ENCODE results near the gene CGRRF1.

DNA sequence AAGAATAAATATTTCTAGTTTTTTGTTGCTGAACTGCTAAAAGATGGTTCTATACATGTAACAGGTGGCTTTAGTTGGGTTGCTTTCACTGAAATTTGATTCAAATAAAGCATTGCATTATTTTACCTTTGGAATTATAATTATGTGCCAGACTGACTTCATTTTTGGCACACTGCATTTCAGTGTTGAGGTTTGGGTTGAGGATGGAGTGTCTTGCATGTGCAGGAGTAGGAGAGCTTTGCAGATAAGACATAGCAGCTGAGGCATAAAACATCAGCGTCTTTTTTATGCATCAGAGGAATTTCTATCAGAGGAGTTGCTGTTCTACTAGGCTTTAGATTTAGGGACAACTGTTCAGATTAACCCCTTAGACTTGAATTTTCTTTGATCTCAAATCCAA is 74.4 kb downstream of the CGRRF1 start:
- TF ChIP-seq, protein P1, sequence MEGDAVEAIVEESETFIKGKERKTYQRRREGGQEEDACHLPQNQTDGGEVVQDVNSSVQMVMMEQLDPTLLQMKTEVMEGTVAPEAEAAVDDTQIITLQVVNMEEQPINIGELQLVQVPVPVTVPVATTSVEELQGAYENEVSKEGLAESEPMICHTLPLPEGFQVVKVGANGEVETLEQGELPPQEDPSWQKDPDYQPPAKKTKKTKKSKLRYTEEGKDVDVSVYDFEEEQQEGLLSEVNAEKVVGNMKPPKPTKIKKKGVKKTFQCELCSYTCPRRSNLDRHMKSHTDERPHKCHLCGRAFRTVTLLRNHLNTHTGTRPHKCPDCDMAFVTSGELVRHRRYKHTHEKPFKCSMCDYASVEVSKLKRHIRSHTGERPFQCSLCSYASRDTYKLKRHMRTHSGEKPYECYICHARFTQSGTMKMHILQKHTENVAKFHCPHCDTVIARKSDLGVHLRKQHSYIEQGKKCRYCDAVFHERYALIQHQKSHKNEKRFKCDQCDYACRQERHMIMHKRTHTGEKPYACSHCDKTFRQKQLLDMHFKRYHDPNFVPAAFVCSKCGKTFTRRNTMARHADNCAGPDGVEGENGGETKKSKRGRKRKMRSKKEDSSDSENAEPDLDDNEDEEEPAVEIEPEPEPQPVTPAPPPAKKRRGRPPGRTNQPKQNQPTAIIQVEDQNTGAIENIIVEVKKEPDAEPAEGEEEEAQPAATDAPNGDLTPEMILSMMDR (IDR thresholded peaks at IDR 0.05 in 2 of 3, conservative IDR thresholded peaks at IDR 0.05 in 1 of 3; ENCODE audit: control insufficient read depth in 2 of 3, extremely low read depth in 1 of 3, insufficient read depth in 1 of 3, low read depth in 3 of 3, low read length in 3 of 3): no peak
- no peak for TF ChIP-seq CEBPB (IDR thresholded peaks at IDR 0.05; ENCODE audit: borderline replicate concordance in 1 of 2, low read depth in 2 of 2, low read length in 2 of 2)

Data from GM12878 (cell line).